ENCODE results near the gene UXS1.

The UXS1 gene

GRCh38 chr2:106163948-106164545 lies 30.1 kb downstream of the UXS1 start:
- Histone ChIP-seq H3K4me1 (ENCODE audit: insufficient read depth, low read length, poor library complexity, severe bottlenecking) (peaks cover 74% of the 10 kb centered on the region), H4K20me1 (ENCODE audit: insufficient read depth, low read length, poor library complexity, severe bottlenecking) (no peaks in the 10 kb centered on the region), H3F3A (ENCODE audit: low read depth) (peaks cover 20% of the 10 kb centered on the region), H3K4me3 (ENCODE audit: low read length, poor library complexity, severe bottlenecking) (no peak overlapping the region), H3K9me2 (replicated peaks; ENCODE audit: low read depth, low read length) (no peaks in the 10 kb centered on the region), H3K79me2 (ENCODE audit: insufficient read depth, low read length) (peaks cover 75% of the 10 kb centered on the region), H3K9ac (ENCODE audit: low read depth, low read length, poor library complexity, severe bottlenecking) (no peak overlapping the region), H3K4me2 (ENCODE audit: low read depth, low read length, poor library complexity, severe bottlenecking) (peak overlapping the region; percentile 20), H3K9me3 (ENCODE audit: insufficient read depth, low read depth, low read length) (no peaks in the 10 kb centered on the region), H2AFZ (ENCODE audit: low read length) (no peak overlapping the region), H3K36me3 (ENCODE audit: insufficient read depth, low read length) (0 out of 2 replicates have a peak, but pooled peaks cover 8% of the 10 kb centered on the region), H3K27me3 (ENCODE audit: insufficient read depth, low read length, poor library complexity, severe bottlenecking) (no peaks in the 10 kb centered on the region)
- no peak for TF ChIP-seq EZH2phosphoT487 (IDR thresholded peaks at IDR 0.05; ENCODE audit: borderline replicate concordance)
- no peak for TF ChIP-seq CTCF (conservative IDR thresholded peaks at IDR 0.05; ENCODE audit: low read length)

- Histone ChIP-seq H3K9me2 (replicated peaks; ENCODE audit: low read depth, low read length) (no peaks in the 10 kb centered on the region), H3K27me3 (ENCODE audit: insufficient read depth, low read length, poor library complexity, severe bottlenecking) (no peaks in the 10 kb centered on the region), H3K79me2 (ENCODE audit: insufficient read depth, low read length) (peaks cover 75% of the 10 kb centered on the region), H3K4me3 (ENCODE audit: low read length, poor library complexity, severe bottlenecking) (no peak overlapping the region), H3K9me3 (ENCODE audit: insufficient read depth, low read depth, low read length) (no peaks in the 10 kb centered on the region; the same call in 1 of the 2 replicates), H3K4me2 (ENCODE audit: low read depth, low read length, poor library complexity, severe bottlenecking) (peak overlapping the region; percentile 95), H3K9ac (ENCODE audit: low read depth, low read length, poor library complexity, severe bottlenecking) (peak overlapping the region; percentile 77), H3K4me1 (ENCODE audit: insufficient read depth, low read length, poor library complexity, severe bottlenecking) (peaks cover 84% of the 10 kb centered on the region), H4K20me1 (ENCODE audit: insufficient read depth, low read length, poor library complexity, severe bottlenecking) (no peaks in the 10 kb centered on the region), H3F3A (ENCODE audit: low read depth) (peaks cover 20% of the 10 kb centered on the region), H3K36me3 (ENCODE audit: insufficient read depth, low read length) (peaks cover 17% of the 10 kb centered on the region; the same call in 1 of the 2 replicates), H2AFZ (ENCODE audit: low read length) (no peak overlapping the region)
- TF ChIP-seq EZH2phosphoT487 (IDR thresholded peaks at IDR 0.05; ENCODE audit: borderline replicate concordance), result no peak
- TF ChIP-seq CTCF (conservative IDR thresholded peaks at IDR 0.05; ENCODE audit: low read length), result no peak
Measured at GRCh38 chr2:106161938-106162820, 31.9 kb downstream of the UXS1 start.

GRCh38 chr2:106161341-106161740 lies 32.8 kb downstream of the UXS1 start:
- Histone ChIP-seq H3K79me2 (ENCODE audit: insufficient read depth, low read length) (peaks cover 73% of the 10 kb centered on the region), H2AFZ (ENCODE audit: low read length) (0 out of 2 replicates have a peak overlapping the region, but pooled peaks have one; percentile 59), H4K20me1 (ENCODE audit: insufficient read depth, low read length, poor library complexity, severe bottlenecking) (no peaks in the 10 kb centered on the region), H3K9me2 (replicated peaks; ENCODE audit: low read depth, low read length) (no peaks in the 10 kb centered on the region), H3K4me3 (ENCODE audit: low read length, poor library complexity, severe bottlenecking) (peak overlapping the region; percentile 80), H3K9me3 (ENCODE audit: insufficient read depth, low read depth, low read length) (peaks cover 2% of the 10 kb centered on the region; the same call in 1 of the 2 replicates), H3K36me3 (ENCODE audit: insufficient read depth, low read length) (peaks cover 26% of the 10 kb centered on the region; the same call in 1 of the 2 replicates), H3K27me3 (ENCODE audit: insufficient read depth, low read length, poor library complexity, severe bottlenecking) (no peaks in the 10 kb centered on the region), H3K4me2 (ENCODE audit: low read depth, low read length, poor library complexity, severe bottlenecking) (peak overlapping the region; percentile 95), H3K9ac (ENCODE audit: low read depth, low read length, poor library complexity, severe bottlenecking) (peak overlapping the region; percentile 77), H3F3A (ENCODE audit: low read depth) (peaks cover 20% of the 10 kb centered on the region), H3K4me1 (ENCODE audit: insufficient read depth, low read length, poor library complexity, severe bottlenecking) (peaks cover 89% of the 10 kb centered on the region)
- no peak for TF ChIP-seq CTCF (conservative IDR thresholded peaks at IDR 0.05; ENCODE audit: low read length)
- no peak for TF ChIP-seq EZH2phosphoT487 (IDR thresholded peaks at IDR 0.05; ENCODE audit: borderline replicate concordance)

Data from Loucy (cell line).